Gastroesophageal sphincter (tissue), 3 donors: ENCODE data around the gene PPA1.

ENCODE experiments used
- CTCF ChIP-seq, 4 experiments: fragments of 200-600 bp in 2 of 4; fragments of 450-650 bp in 2 of 4; sonication (generic) in 1 of 4; IDR thresholded peaks; one replicate each; pipeline ENCODE4 v1.5.1; 2017 to 2019; ENCODE audit warnings: antibody characterized with exemption in 4 of 4, mild to moderate bottlenecking in 2 of 4, moderate library complexity in 2 of 4
- EP300 ChIP-seq: sonication (generic); formaldehyde crosslinking; IDR thresholded peaks from one replicate; pipeline ENCODE4 v1.6.1; 2017; ENCODE audit warnings: antibody characterized with exemption, mild to moderate bottlenecking
- POLR2A ChIP-seq, 2 donors: fragments of 450-650 bp; IDR thresholded peaks; one replicate each; pipeline ENCODE4 v1.6.1; 2017; ENCODE audit warnings: antibody characterized with exemption in 2 of 2, mild to moderate bottlenecking in 2 of 2, moderate library complexity in 1 of 2
- POLR2AphosphoS5 ChIP-seq: sonication (generic); formaldehyde crosslinking; IDR thresholded peaks from one replicate; pipeline ENCODE4 v1.6.1; 2017; ENCODE audit warnings: antibody characterized with exemption

DNA sequence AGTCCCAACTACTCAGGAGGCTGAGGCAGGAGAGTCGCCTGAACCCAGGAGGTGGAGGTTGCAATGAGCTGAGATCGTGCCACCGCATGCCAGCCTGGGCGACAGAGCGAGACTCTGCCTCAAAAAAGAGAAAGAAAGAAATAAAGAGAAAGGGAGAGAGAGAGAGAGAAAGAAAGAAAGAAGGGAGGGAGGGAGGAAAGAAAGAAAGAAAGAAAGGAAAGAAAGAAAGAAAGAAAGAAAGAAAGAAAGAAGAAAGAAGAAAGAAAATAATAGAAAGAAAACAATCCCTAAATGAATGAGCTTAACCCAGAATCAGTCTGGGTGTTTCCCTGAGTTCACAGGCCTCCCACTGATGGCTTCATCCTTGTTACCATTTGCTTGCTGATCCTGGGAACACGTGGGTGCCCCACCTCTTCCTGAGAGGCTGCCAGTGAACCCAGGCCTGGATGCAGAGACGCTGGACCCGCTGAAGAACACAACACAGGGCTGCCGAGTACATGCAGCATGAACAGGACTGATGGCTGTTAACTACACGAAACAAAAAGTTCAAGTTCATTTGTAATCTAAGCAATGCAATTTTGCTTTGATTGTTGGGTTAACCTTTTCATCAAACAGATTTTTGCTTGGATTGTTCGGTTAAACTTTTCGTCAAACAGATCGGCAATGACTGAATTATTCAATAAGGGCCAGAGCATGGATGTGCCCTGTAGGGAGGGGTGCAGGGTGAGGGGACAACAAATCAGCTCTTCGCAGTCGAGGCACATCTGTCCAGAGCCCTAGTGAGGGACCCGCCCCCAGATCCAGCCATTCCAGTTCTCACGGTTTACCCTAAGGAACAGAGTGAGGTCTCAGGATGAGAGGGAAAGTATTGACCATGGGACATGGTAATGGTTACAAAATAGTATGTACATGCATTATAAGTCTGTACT is 39.0 kb upstream of the PPA1 start:
- TF ChIP-seq CTCF (IDR thresholded peaks at IDR 0.05) (no peak), POLR2A (IDR thresholded peaks at IDR 0.05) (no peak), POLR2AphosphoS5 (no peak), EP300 (no peak)
